DND-41 (cell line): ENCODE measurements around the gene NFATC3.

Experiments
- EZH2 ChIP-seq: IDR thresholded peaks from 3 replicates; pipeline ENCODE4 v1.6.1; 2012; ENCODE audit warnings: borderline replicate concordance, low read depth, mild to moderate bottlenecking, moderate library complexity, low read length, inconsistent platforms; ENCODE audit not compliant: severe bottlenecking
- TF ChIP-seq, protein P1 (sequence below): IDR thresholded peaks from 2 replicates; pipeline ENCODE4 v1.5.1; 2012; ENCODE audit warnings: borderline replicate concordance, low read length, moderate library complexity, mild to moderate bottlenecking; ENCODE audit not compliant: poor library complexity, severe bottlenecking; ENCODE audit errors: extremely low read depth

DNA sequence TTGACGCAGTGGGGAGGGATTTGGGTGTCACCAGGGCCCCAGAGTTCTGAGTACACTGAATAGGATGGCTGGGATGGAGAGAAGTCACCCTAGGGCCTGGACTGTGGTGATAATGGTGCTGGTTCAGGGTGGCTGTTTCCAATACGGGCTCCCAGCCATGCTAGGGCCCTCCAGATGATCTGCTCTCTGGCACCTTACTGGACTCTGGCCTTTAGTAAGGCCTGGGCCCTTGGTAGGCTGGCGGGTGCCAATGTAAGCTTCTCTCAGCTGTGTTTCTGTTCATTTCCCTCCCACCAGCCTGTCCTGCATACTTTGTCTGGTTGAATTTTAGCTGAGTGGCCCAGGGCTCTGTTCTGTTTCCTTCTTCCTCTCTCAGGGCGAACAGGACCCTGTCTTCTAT, 162.8 kb downstream of the NFATC3 start:
- TF ChIP-seq, protein P1, sequence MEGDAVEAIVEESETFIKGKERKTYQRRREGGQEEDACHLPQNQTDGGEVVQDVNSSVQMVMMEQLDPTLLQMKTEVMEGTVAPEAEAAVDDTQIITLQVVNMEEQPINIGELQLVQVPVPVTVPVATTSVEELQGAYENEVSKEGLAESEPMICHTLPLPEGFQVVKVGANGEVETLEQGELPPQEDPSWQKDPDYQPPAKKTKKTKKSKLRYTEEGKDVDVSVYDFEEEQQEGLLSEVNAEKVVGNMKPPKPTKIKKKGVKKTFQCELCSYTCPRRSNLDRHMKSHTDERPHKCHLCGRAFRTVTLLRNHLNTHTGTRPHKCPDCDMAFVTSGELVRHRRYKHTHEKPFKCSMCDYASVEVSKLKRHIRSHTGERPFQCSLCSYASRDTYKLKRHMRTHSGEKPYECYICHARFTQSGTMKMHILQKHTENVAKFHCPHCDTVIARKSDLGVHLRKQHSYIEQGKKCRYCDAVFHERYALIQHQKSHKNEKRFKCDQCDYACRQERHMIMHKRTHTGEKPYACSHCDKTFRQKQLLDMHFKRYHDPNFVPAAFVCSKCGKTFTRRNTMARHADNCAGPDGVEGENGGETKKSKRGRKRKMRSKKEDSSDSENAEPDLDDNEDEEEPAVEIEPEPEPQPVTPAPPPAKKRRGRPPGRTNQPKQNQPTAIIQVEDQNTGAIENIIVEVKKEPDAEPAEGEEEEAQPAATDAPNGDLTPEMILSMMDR = no peak
- no peak for TF ChIP-seq EZH2
